GM13977 (cell line): ENCODE measurements around the gene KIF3B.
A peak's percentile ranks its signal among the peaks of the same experiment; 100 is the strongest.
"Not testable (repeated sequence)": the region's sequence is repeated elsewhere in the genome, so short reads cannot be mapped to it uniquely, and the experiment has no call there.

Experiments used
- DNase-seq: peaks from one replicate; pipeline ENCODE4 v3.0.0; 2012; ENCODE audit warnings: low spot score
- CTCF ChIP-seq: IDR thresholded peaks from 2 replicates; pipeline ENCODE4 v1.5.1; 2012; ENCODE audit warnings: mild to moderate bottlenecking, control low read depth; ENCODE audit not compliant: insufficient read depth; ENCODE audit errors: extremely low read depth, missing control alignments
- in situ Hi-C: fragments of 300-500 bp; cut with MboI; formaldehyde crosslinking; loops from one replicate; pipeline ENCODE4 v1.12.0; 2022; ENCODE audit warnings: low sequenced_read_pairs, low pct_unique_long_range_greater_than_20kb, mixed read lengths, inconsistent platforms; ENCODE audit not compliant: unreplicated experiment

Gene KIF3B

GRCh38 chr20:32237419-32237818 is 40.0 kb upstream of the KIF3B start:
- no peak for TF ChIP-seq CTCF
- in situ Hi-C loops = no loop called here
- DNase-seq = no peak

- TF ChIP-seq CTCF = no peak
- no peak for DNase-seq
- in situ Hi-C loops = no loop called here
These were observed 38.7 kb upstream of the KIF3B start for GRCh38 chr20:32238483-32239425.

GRCh38 chr20:32240205-32240604 is 37.2 kb upstream of the KIF3B start:
- no peak for DNase-seq
- in situ Hi-C loops = no loop called here
- peak; percentile 19 for TF ChIP-seq CTCF

DNA sequence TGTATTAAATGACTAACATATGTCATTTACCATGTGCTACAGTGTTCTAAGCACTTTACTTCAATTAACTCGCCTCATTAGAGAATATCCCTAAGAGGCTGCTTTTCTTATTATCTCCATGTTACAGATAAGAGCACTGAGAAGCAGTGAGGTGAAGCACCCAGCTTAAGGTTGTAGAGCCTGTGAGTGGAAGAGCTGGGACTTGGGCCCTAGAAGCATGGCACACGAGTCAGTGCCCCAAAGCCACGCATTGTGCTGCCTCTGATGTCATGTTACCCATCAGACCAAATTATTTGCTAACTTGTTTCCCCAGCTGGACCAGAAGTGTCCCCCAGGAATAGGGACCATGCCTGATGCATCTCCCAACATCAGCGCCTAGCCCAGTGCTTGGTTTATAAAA is 35.6 kb upstream of the KIF3B start:
- TF ChIP-seq CTCF = no peak
- no peak for DNase-seq
- in situ Hi-C loops = no loop called here

DNA sequence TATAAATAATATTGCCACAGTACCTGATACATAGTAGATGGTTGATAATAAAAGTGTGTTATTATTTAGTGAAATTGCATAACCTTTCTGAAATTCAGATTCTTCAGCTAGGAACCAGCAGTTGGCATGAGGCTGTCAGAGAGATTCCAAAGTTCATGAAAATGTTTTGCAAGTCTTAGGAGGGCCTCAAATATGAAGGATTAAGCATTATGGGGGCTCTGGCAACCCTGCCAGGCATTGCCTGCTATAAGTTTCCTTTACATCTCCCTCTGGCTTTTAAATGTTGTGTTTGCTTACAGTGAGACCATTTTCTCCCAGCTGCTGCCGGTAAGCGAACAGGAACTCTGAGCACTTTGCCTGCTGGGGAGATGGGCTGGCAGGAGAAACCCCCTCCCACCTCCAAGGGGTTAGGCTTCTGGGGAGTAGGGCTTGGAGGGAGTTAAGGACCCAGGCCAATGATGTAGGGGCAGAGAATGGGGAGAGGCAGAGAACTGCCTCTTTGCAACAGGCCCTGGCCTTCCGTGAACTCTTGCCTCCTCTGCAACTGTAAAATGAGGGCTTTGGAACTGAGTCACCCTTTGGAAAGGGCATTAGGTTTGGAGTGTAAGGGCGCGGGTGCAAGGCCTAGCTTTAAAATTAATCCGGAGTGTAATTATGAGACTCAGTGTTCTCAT is 33.2 kb upstream of the KIF3B start:
- in situ Hi-C loops = no loop called here
- DNase-seq = no peak
- TF ChIP-seq CTCF = no peak

DNA sequence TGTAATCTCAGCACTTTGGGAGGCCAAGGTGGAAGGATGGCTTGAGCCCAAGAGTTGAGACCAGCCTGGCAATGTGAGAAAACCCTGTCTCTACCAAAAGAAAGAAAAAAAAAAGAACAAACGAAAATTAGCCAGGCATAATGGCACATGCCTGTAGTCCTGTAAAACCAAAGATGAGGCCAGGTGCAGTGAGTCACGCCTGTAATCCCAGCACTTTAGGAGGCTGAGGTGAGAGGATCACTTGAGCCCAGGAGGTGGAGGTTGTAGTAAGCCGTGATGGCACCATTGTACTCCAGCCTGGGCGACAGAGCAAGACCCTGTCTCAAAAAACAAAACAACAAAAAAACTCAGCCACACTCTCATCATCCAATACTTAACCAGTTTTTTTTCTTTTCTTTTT is 32.5 kb upstream of the KIF3B start:
- in situ Hi-C loops = no loop called here

GRCh38 chr20:32246208-32246607 is 31.2 kb upstream of the KIF3B start:
- in situ Hi-C loops, DNase-seq: not testable (repeated sequence)

More for the DNA sequence above, 32.5 kb upstream of the KIF3B start:
- no peak for TF ChIP-seq CTCF
- no peak for DNase-seq
